Uterus (tissue), 4 donors: Measurements from ENCODE around the gene TXNRD2. TPM values are rescaled to one million over a fixed set of nuclear protein-coding genes. Genes with fewer than 3 reads are reported as not detected.
"Not testable (repeated sequence)": the region's sequence is repeated elsewhere in the genome, so short reads cannot be mapped to it uniquely, and the experiment has no call there.

Experiments used
- DNase-seq, 2 donors: peaks; one replicate each; pipeline ENCODE4 v3.0.0-alpha.2; 2019 to 2020
- H3K27ac ChIP-seq, 2 donors: fragments of 200-600 bp; sonication (generic); 1 replicate in 1 of 2; 2 replicates in 1 of 2; pipeline ENCODE4 v1.5.1; 2016 to 2018
- H3K27me3 ChIP-seq, 2 donors: fragments of 200-600 bp; sonication (generic); one replicate each; pipeline ENCODE4 v1.5.1; 2018 to 2019; ENCODE audit warnings: control low read depth in 1 of 2
- H3K36me3 ChIP-seq, 2 donors: fragments of 200-600 bp; sonication (generic); one replicate each; pipeline ENCODE4 v1.5.1; 2019; ENCODE audit warnings: control low read depth in 1 of 2
- H3K4me1 ChIP-seq, 2 donors: fragments of 200-600 bp; sonication (generic); one replicate each; pipeline ENCODE4 v1.5.1; 2018 to 2019; ENCODE audit warnings: control low read depth in 1 of 2
- H3K4me3 ChIP-seq, 2 donors: fragments of 200-600 bp; sonication (generic); 1 replicate in 1 of 2; 2 replicates in 1 of 2; pipeline ENCODE4 v1.5.1; 2018 to 2019; ENCODE audit warnings: mild to moderate bottlenecking in 1 of 2
- H3K9me3 ChIP-seq, 2 donors: fragments of 200-600 bp; sonication (generic); one replicate each; pipeline ENCODE4 v1.5.1; 2019; ENCODE audit warnings: control low read depth in 1 of 2
- POLR2A ChIP-seq, 2 donors: fragments of 450-650 bp; IDR thresholded peaks; one replicate each; pipeline ENCODE4 v1.6.1; 2016; ENCODE audit warnings: antibody characterized with exemption in 2 of 2, mild to moderate bottlenecking in 1 of 2, moderate library complexity in 1 of 2
- intact Hi-C: fragments of 100-400 bp; cut with DNase I; formaldehyde crosslinking; loops from one replicate; pipeline ENCODE4 v1.15.1; 2023; ENCODE audit warnings: low total_unique reads
- total RNA-seq, 4 donors: library from RNA; depleted of rRNA in 3 of 4; stranded (reverse); fragments of >200 nt in 3 of 4; gene quantifications; one replicate each; pipeline versions ENCODE4 v1.1.0 to v1.2.4, GENCODE V29; 2014 to 2023
- TF ChIP-seq, protein P1 (sequence below), 4 experiments: fragments of 200-600 bp in 2 of 4; fragments of 450-650 bp in 2 of 4; sonication (generic) in 2 of 4; IDR thresholded peaks; one replicate each; pipeline ENCODE4 v1.5.1; 2016 to 2019; ENCODE audit warnings: antibody characterized with exemption in 4 of 4, mild to moderate bottlenecking in 2 of 4, moderate library complexity in 1 of 4
- donor health status: DM: yes; HTN: yes; CAD: no.

The TXNRD2 gene
- total RNA-seq, 4 donors from 2014 or later: 14.7 to 48.9 (median 25.6) TPM

DNA sequence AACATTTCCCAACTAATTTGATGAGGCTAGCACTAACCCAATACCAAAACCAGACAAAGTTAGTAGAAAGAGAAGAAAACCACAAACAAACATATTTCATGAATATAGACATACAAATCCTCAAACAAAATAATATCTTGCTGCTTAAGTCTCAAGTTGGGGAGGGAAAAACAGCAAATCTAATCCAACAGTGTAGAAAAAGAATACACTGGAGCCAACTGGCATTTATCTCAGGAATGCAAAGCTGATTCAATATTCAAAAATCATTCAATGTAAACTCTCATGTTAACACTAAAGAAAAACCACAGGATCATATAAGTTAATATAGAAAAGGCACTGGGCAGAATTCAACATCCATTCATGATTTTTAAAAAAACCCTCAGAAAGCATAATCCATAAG lies 105.1 kb downstream of the TXNRD2 start:
- Histone ChIP-seq H3K9me3 (no peaks in the 10 kb centered on the region), H3K27ac (no peak overlapping the region), H3K36me3 (no peaks in the 10 kb centered on the region), H3K27me3 (no peaks in the 10 kb centered on the region), H3K4me3 (no peak overlapping the region), H3K4me1 (no peaks in the 10 kb centered on the region)
- no peak for DNase-seq
- intact Hi-C loops: no loop called here
- TF ChIP-seq POLR2A (IDR thresholded peaks at IDR 0.05): no peak
- TF ChIP-seq, protein P1, sequence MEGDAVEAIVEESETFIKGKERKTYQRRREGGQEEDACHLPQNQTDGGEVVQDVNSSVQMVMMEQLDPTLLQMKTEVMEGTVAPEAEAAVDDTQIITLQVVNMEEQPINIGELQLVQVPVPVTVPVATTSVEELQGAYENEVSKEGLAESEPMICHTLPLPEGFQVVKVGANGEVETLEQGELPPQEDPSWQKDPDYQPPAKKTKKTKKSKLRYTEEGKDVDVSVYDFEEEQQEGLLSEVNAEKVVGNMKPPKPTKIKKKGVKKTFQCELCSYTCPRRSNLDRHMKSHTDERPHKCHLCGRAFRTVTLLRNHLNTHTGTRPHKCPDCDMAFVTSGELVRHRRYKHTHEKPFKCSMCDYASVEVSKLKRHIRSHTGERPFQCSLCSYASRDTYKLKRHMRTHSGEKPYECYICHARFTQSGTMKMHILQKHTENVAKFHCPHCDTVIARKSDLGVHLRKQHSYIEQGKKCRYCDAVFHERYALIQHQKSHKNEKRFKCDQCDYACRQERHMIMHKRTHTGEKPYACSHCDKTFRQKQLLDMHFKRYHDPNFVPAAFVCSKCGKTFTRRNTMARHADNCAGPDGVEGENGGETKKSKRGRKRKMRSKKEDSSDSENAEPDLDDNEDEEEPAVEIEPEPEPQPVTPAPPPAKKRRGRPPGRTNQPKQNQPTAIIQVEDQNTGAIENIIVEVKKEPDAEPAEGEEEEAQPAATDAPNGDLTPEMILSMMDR (IDR thresholded peaks at IDR 0.05): no peak

DNA sequence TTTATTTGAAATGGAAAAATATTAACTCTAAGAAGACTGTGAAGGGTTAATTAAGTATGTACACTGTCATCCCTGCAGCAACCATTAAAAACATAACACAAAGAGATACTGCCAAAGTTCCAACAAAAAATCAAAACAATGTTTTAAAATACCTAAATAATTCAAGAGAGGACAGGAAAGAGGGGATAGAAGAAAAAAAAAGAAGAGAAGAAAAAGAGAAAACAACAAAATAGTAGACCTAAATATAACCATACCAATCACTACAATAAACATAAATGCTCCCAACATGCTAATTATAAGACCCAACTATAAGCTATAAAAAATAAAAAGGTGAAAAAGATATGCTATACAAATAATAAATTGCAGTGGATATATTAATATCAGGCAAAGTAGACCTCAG lies 107.0 kb downstream of the TXNRD2 start:
- H3K4me3 ChIP-seq: no peak overlapping the region
- no peaks in the 10 kb centered on the region for H3K27me3 ChIP-seq
- intact Hi-C loops: no loop called here

DNA sequence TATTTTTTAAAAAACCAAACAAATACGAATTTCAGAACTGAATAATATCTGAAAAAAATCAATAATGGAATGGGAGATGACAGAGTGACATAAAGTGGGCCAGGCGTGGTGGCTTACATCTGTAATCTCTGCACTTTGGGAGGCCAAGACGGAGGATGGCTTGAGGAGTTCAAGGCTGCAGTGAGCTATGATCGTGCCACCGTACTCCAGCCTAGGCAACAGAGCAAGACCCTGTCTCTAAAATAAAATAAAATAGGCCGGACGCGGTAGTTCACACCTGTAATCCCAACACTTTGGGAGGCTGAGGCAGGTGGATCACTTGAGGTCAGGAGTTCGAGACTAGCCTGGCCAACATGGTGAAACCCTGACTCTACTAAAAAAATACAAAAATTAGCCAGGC lies 108.3 kb downstream of the TXNRD2 start:
- H3K27ac ChIP-seq, H3K4me3 ChIP-seq, DNase-seq, H3K4me1 ChIP-seq, intact Hi-C loops, H3K36me3 ChIP-seq, H3K9me3 ChIP-seq, H3K27me3 ChIP-seq: not testable (repeated sequence)

More for the DNA sequence above, 107.0 kb downstream of the TXNRD2 start:
- TF ChIP-seq, protein P1 (IDR thresholded peaks at IDR 0.05): no peak
- no peak for TF ChIP-seq POLR2A (IDR thresholded peaks at IDR 0.05)
- H3K9me3 ChIP-seq: no peaks in the 10 kb centered on the region
- no peaks in the 10 kb centered on the region for H3K4me1 ChIP-seq
- DNase-seq: no peak
- no peaks in the 10 kb centered on the region for H3K36me3 ChIP-seq
- no peak overlapping the region for H3K27ac ChIP-seq

DNA sequence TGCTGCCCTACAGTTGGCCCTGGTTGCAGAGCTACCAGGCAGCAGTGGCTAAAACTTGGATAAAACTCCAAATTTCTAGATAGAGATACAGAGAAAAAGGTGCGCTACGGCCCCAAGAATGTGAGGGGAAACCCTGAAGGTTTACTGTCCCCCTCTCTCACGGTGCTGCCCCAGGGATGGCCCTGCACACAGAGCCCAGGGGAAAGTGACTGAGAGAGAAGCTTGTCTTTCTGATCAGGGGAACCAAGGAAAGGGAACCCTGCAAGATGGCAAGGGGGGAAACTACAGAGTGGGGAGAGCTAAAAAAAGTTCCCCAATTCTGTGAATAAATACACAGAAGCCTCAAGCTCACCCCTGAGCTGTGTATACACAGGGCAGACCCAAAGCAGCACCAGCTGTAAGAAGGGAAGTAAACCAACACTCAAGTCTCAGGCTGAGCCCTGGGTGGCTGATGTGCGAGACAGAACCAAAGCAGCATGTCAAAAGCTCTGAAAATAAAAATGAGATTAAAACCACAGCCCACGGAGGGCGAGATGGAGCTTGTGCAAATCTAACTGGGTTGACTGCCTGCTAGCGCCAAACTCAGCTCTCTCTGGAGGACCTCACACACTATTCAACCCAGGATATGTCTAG lies 109.0 kb downstream of the TXNRD2 start:
- H3K36me3 ChIP-seq: no peaks in the 10 kb centered on the region
- intact Hi-C loops: no loop called here
- H3K27me3 ChIP-seq: no peaks in the 10 kb centered on the region
- no peak overlapping the region for H3K4me3 ChIP-seq
- no peaks in the 10 kb centered on the region for H3K9me3 ChIP-seq
- TF ChIP-seq POLR2A (IDR thresholded peaks at IDR 0.05): no peak
- TF ChIP-seq, protein P1 (IDR thresholded peaks at IDR 0.05): no peak
- H3K27ac ChIP-seq: no peak overlapping the region
- no peak for DNase-seq
- no peaks in the 10 kb centered on the region for H3K4me1 ChIP-seq

DNA sequence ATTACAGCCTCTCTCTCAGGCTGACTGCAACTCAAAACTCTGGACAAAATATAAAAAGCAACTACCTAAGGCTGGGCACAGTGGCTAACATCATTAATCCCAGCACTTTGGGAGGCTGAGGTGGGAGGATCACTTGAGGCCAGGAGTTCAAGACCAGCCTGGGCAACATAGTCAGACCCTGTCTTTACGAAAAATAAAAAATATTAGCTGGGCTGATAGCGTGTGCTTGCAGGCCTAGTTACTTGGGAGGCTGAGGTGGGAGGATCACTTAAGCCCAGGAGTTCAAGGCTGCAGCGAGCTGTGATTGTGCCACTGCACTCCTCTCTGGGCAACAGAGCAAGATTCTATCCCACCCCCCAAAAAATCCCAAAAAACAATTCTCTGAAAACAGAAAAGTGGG lies 109.6 kb downstream of the TXNRD2 start:
- H3K4me1 ChIP-seq, H3K4me3 ChIP-seq, H3K9me3 ChIP-seq, H3K36me3 ChIP-seq, DNase-seq, H3K27ac ChIP-seq, H3K27me3 ChIP-seq, intact Hi-C loops: not testable (repeated sequence)

DNA sequence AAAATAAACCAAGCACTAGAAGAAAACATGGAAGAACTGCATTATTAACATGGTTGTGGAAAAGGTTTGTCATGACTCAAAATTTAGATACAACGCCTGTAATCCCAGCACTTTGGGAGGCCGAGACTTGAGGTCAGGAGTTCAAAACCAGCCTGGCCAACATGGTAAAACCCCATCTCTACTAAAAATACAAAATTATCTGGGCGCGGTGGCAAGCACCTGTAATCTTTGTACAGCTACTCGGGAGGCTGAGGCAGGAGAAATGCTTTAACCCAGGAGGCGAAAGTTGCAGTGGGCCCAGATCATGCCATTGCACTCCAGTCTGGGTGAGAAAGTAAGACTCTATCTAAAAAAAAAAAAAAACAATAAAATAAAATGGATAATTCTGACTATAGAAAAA lies 110.6 kb downstream of the TXNRD2 start:
- H3K4me1 ChIP-seq: no peaks in the 10 kb centered on the region
- intact Hi-C loops: no loop called here
- H3K4me3 ChIP-seq: no peak overlapping the region
- H3K27me3 ChIP-seq: no peaks in the 10 kb centered on the region
- H3K27ac ChIP-seq: no peak overlapping the region
- DNase-seq: no peak
- H3K9me3 ChIP-seq: no peaks in the 10 kb centered on the region
- TF ChIP-seq, protein P1 (IDR thresholded peaks at IDR 0.05): no peak
- no peak for TF ChIP-seq POLR2A (IDR thresholded peaks at IDR 0.05)
- no peaks in the 10 kb centered on the region for H3K36me3 ChIP-seq
